HL-60/S4 (cell line): ENCODE results near the gene KIF15.
"Not testable (repeated sequence)": the region's sequence is repeated elsewhere in the genome, so short reads cannot be mapped to it uniquely, and the experiment has no call there.

ENCODE experiments used
- in situ Hi-C: fragments of 300-500 bp; cut with MboI; formaldehyde crosslinking; loops from 2 replicates; pipeline ENCODE4 v1.14.3; 2022; ENCODE audit warnings: low sequenced_read_pairs

Gene KIF15

GRCh38 chr3:44825264-44825925, 63.8 kb downstream of the KIF15 start:
- in situ Hi-C loops, result no loop called here

- in situ Hi-C loops, result no loop called here
Measured at GRCh38 chr3:44827196-44827595, 65.6 kb downstream of the KIF15 start.

GRCh38 chr3:44831232-44831631, 69.6 kb downstream of the KIF15 start:
- in situ Hi-C loops, result no loop called here

GRCh38 chr3:44832032-44832431, 70.4 kb downstream of the KIF15 start:
- in situ Hi-C loops, result no loop called here

- in situ Hi-C loops, result no loop called here
Measured at GRCh38 chr3:44832965-44833364, 71.4 kb downstream of the KIF15 start.

GRCh38 chr3:44833394-44833793, 71.8 kb downstream of the KIF15 start:
- in situ Hi-C loops, result no loop called here

- in situ Hi-C loops, result no loop called here
Measured at GRCh38 chr3:44835684-44836083, 74.1 kb downstream of the KIF15 start.

GRCh38 chr3:44842376-44842775, 80.8 kb downstream of the KIF15 start:
- in situ Hi-C loops, result no loop called here

- in situ Hi-C loops, result no loop called here
Measured at GRCh38 chr3:44845528-44846520, 84.2 kb downstream of the KIF15 start.

GRCh38 chr3:44848634-44849033, 87.0 kb downstream of the KIF15 start:
- in situ Hi-C loops, result no loop called here

GRCh38 chr3:44856663-44857062, 95.1 kb downstream of the KIF15 start:
- in situ Hi-C loops, result not testable (repeated sequence)

GRCh38 chr3:44860117-44860516, 98.5 kb downstream of the KIF15 start:
- in situ Hi-C loops, result no loop called here

GRCh38 chr3:44861412-44862225, 100.0 kb downstream of the KIF15 start, which contains the start of gene TMEM42:
TSS of gene TMEM42 (plus strand) at chr3:44861912. CDS start at chr3:44861925, 13 bp downstream.
- in situ Hi-C loops, result no loop called here

- in situ Hi-C loops, result no loop called here
Measured at GRCh38 chr3:44862226-44862637, 100.6 kb downstream of the KIF15 start.

- in situ Hi-C loops, result no loop called here
Measured at GRCh38 chr3:44865272-44866035, 103.9 kb downstream of the KIF15 start.

GRCh38 chr3:44867421-44868111, 106.0 kb downstream of the KIF15 start:
- in situ Hi-C loops, result no loop called here

GRCh38 chr3:44870375-44871061, 108.9 kb downstream of the KIF15 start:
- in situ Hi-C loops, result no loop called here

- in situ Hi-C loops, result no loop called here
Measured at GRCh38 chr3:44874308-44874707, 112.7 kb downstream of the KIF15 start, which contains the start of gene TGM4. TSS of gene TGM4 (plus strand) at chr3:44874608. CDS start at chr3:44874679, 71 bp downstream.

- in situ Hi-C loops, result no loop called here
Measured at GRCh38 chr3:44875596-44875995, 114.0 kb downstream of the KIF15 start.
